H9 (cell line): ENCODE results near the gene SPCS2. TPM values are rescaled to one million over a fixed set of nuclear protein-coding genes. Genes with fewer than 3 reads are reported as not detected.

Experiments used
- DNase-seq: peaks from one replicate; pipeline ENCODE4 v3.0.0-alpha.2; 2017
- H2AFZ ChIP-seq: one replicate; pipeline ENCODE4 v1.6.1; 2013; ENCODE audit warnings: mild to moderate bottlenecking, low read length, control low read depth, moderate library complexity
- H2AK5ac ChIP-seq: 2 replicates; pipeline ENCODE4 v1.6.1; 2013; ENCODE audit warnings: low read length, control low read depth, mixed read lengths; ENCODE audit not compliant: insufficient read length
- H2BK120ac ChIP-seq: one replicate; pipeline ENCODE4 v1.6.1; 2013; ENCODE audit warnings: low read depth, mild to moderate bottlenecking, low read length, control low read depth, inconsistent platforms; ENCODE audit not compliant: poor library complexity, severe bottlenecking
- H2BK12ac ChIP-seq: 2 replicates; pipeline ENCODE4 v1.6.1; 2013; ENCODE audit warnings: low read length, control low read depth, mixed read lengths, low read depth; ENCODE audit not compliant: insufficient read length
- H2BK15ac ChIP-seq: 2 replicates; pipeline ENCODE4 v1.6.1; 2013; ENCODE audit warnings: low read depth, low read length, control low read depth
- H2BK20ac ChIP-seq: one replicate; pipeline ENCODE4 v1.6.1; 2013; ENCODE audit warnings: low read depth, mild to moderate bottlenecking, low read length, control low read depth, inconsistent platforms; ENCODE audit not compliant: poor library complexity, severe bottlenecking
- H2BK5ac ChIP-seq: 2 replicates; pipeline ENCODE4 v1.6.1; 2013; ENCODE audit warnings: low read length, control low read depth, mixed read lengths; ENCODE audit not compliant: insufficient read length
- H3K14ac ChIP-seq: 2 replicates; pipeline ENCODE4 v1.6.1; 2013; ENCODE audit warnings: low read length, control low read depth; ENCODE audit not compliant: insufficient read depth
- H3K18ac ChIP-seq: 2 replicates; pipeline ENCODE4 v1.6.1; 2013; ENCODE audit warnings: low read depth, mild to moderate bottlenecking, mixed read lengths, low read length, control low read depth; ENCODE audit not compliant: insufficient read length
- H3K23ac ChIP-seq: 2 replicates; pipeline ENCODE4 v1.6.1; 2013; ENCODE audit warnings: low read length, control low read depth, mixed read lengths, low read depth; ENCODE audit not compliant: insufficient read length
- H3K23me2 ChIP-seq: 2 replicates; pipeline ENCODE4 v1.6.1; 2013; ENCODE audit warnings: low read depth, mild to moderate bottlenecking, mixed read lengths, low read length, control low read depth; ENCODE audit not compliant: insufficient read length, poor library complexity, severe bottlenecking
- H3K27ac ChIP-seq: 2 replicates; pipeline ENCODE4 v1.5.1; 2013; ENCODE audit warnings: low read length, control low read depth, mixed read lengths, low read depth; ENCODE audit not compliant: insufficient read length
- H3K27me3 ChIP-seq: 2 replicates; pipeline ENCODE4 v1.6.1; 2013; ENCODE audit warnings: low read length, control low read depth, inconsistent platforms; ENCODE audit not compliant: insufficient read depth
- H3K4ac ChIP-seq: 2 replicates; pipeline ENCODE4 v1.6.1; 2013; ENCODE audit warnings: low read depth, mild to moderate bottlenecking, control low read depth, inconsistent platforms, low read length, moderate library complexity
- H3K4me1 ChIP-seq: 2 replicates; pipeline ENCODE4 v1.6.1; 2013; ENCODE audit warnings: low read length, control low read depth, inconsistent platforms; ENCODE audit not compliant: insufficient read depth
- H3K4me2 ChIP-seq: 2 replicates; pipeline ENCODE4 v1.6.1; 2013; ENCODE audit warnings: low read length, control low read depth, mixed read lengths; ENCODE audit not compliant: insufficient read length, insufficient read depth
- H3K56ac ChIP-seq: 2 replicates; pipeline ENCODE4 v1.6.1; 2013; ENCODE audit warnings: low read depth, mild to moderate bottlenecking, mixed read lengths, low read length, control low read depth; ENCODE audit not compliant: insufficient read length
- H3K79me1 ChIP-seq: 2 replicates; pipeline ENCODE4 v1.6.1; 2013; ENCODE audit warnings: low read depth, mild to moderate bottlenecking, moderate library complexity, low read length, control low read depth, inconsistent platforms; ENCODE audit not compliant: insufficient read depth, poor library complexity, severe bottlenecking
- H3K79me2 ChIP-seq: 2 replicates; pipeline ENCODE4 v1.6.1; 2013; ENCODE audit warnings: low read length, control low read depth, inconsistent platforms; ENCODE audit not compliant: insufficient read depth
- H3K9ac ChIP-seq: 2 replicates; pipeline ENCODE4 v1.6.1; 2013; ENCODE audit warnings: low read length, control low read depth, mixed read lengths; ENCODE audit not compliant: insufficient read length; ENCODE audit errors: extremely low read depth
- H3K9me3 ChIP-seq: one replicate; pipeline ENCODE4 v1.6.1; 2013; ENCODE audit warnings: low read depth, low read length, inconsistent platforms; ENCODE audit not compliant: control insufficient read depth
- H3T11ph ChIP-seq: one replicate; pipeline ENCODE4 v1.6.1; 2013; ENCODE audit warnings: mild to moderate bottlenecking, low read length, control low read depth, inconsistent platforms
- H4K20me1 ChIP-seq: one replicate; pipeline ENCODE4 v1.6.1; 2013; ENCODE audit not compliant: control insufficient read depth, insufficient read length, insufficient read depth
- H4K5ac ChIP-seq: 2 replicates; pipeline ENCODE4 v1.6.1; 2013; ENCODE audit warnings: low read depth, mild to moderate bottlenecking, mixed read lengths, low read length, control low read depth; ENCODE audit not compliant: insufficient read length
- H4K8ac ChIP-seq: replicated peaks from 2 replicates; pipeline ENCODE4 v1.6.1; 2013; ENCODE audit warnings: low read length, control low read depth, mixed read lengths, low read depth; ENCODE audit not compliant: insufficient read length
- H4K91ac ChIP-seq: 2 replicates; pipeline ENCODE4 v1.6.1; 2013; ENCODE audit warnings: low read depth, mild to moderate bottlenecking, moderate library complexity, mixed read lengths, low read length, control low read depth; ENCODE audit not compliant: insufficient read length
- H3K27ac Mint-ChIP-seq, 3 experiments: 2 replicates in 2 of 3; 3 replicates in 1 of 3; pipeline ENCODE4 v1.8.0; 2020 to 2021; ENCODE audit warnings: mixed read lengths in 3 of 3, mild to moderate bottlenecking in 1 of 3, moderate library complexity in 1 of 3
- H3K27me3 Mint-ChIP-seq: 2 replicates; pipeline ENCODE4 v1.8.0; 2021; ENCODE audit warnings: low read depth, mild to moderate bottlenecking, moderate library complexity, mixed read lengths
- H3K36me3 Mint-ChIP-seq, 3 experiments: 2 replicates in 2 of 3; 3 replicates in 1 of 3; pipeline ENCODE4 v1.8.0; 2020 to 2021; ENCODE audit warnings: low read depth in 3 of 3, mixed read lengths in 3 of 3; ENCODE audit not compliant: insufficient read depth in 1 of 3
- H3K4me1 Mint-ChIP-seq, 2 experiments: 2 replicates each; pipeline ENCODE4 v1.8.0; 2020; ENCODE audit warnings: mixed read lengths in 2 of 2
- H3K4me3 Mint-ChIP-seq, 2 experiments: 2 replicates in 1 of 2; 3 replicates in 1 of 2; pipeline ENCODE4 v1.8.0; 2020 to 2021; ENCODE audit warnings: mild to moderate bottlenecking in 2 of 2, mixed read lengths in 2 of 2, moderate library complexity in 1 of 2
- H3K9me3 Mint-ChIP-seq, 2 experiments: 2 replicates in 1 of 2; 3 replicates in 1 of 2; pipeline ENCODE4 v1.8.0; 2020; ENCODE audit warnings: mild to moderate bottlenecking in 2 of 2, mixed read lengths in 2 of 2, moderate library complexity in 1 of 2
- WGBS: extraction: QIAGEN DNeasy Blood & Tissue Kit; methylation state at CpG from one replicate; pipeline ENCODE4 v1.1.7; 2013; ENCODE audit warnings: missing lambda C conversion rate, low lambda C conversion rate, mixed read lengths; ENCODE audit not compliant: insufficient read length; ENCODE audit errors: extremely low coverage; 5-methylcytosine and 5-hydroxymethylcytosine counted together
- total RNA-seq: library from RNA; stranded (reverse); gene quantifications from 2 replicates; pipeline ENCODE4 v1.2.1, GENCODE V29; 2021
- TF ChIP-seq, protein P1 (sequence below): fragments of 200-600 bp; sonication (generic); conservative IDR thresholded peaks from 3 replicates; pipeline ENCODE4 v1.8.0; 2021; ENCODE audit warnings: antibody characterized with exemption, mild to moderate bottlenecking

Gene SPCS2
- total RNA-seq, 1 experiment from 2014 or later: 144 TPM

DNA sequence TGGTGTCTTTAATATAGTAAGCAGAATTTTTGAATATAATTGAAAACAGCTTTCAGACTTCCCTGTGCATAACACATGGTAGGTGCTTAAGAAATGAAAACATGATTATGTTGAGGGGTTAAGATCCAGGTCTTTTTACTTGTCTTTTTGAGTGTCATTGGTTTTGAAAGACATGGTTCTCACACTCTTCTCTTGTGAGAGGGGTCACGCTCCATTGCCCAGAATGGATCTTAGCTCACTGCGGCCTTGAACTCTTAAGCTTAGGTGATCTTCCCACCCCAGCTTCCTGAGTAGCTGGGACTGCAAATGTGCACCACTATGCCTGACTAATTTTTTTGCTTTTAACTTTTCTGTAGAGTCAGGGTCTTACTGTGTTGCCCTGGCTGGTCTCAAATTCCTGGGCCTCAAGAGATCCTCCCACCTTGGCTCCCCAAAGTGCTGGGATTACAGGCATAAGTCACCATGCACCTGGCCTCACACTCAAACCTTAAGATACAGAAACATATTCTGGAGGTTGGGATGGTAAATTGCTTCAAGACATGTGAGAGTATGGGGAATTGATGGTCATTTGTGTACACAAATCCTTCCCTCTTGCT, 1.4 kb downstream of the SPCS2 start:
- peaks cover 5% of the 10 kb centered on the region for H3K23me2 ChIP-seq
- H3K4me3 Mint-ChIP-seq: peak overlapping the region; percentile 96 to 98
- no peak overlapping the region for H2BK120ac ChIP-seq
- no peak overlapping the region for H3K14ac ChIP-seq
- H2AFZ ChIP-seq: no peak overlapping the region
- no peak overlapping the region for H3T11ph ChIP-seq
- H3K9me3 ChIP-seq: no peaks in the 10 kb centered on the region
- no peak overlapping the region for H2BK20ac ChIP-seq
- H3K18ac ChIP-seq: no peak overlapping the region
- WGBS: no CpG with 5 or more reads among the region's 2 CpGs
- H3K56ac ChIP-seq: no peak overlapping the region
- H3K27me3 Mint-ChIP-seq: no peaks in the 10 kb centered on the region
- H3K23ac ChIP-seq: no peak overlapping the region
- H4K20me1 ChIP-seq: no peaks in the 10 kb centered on the region
- H2BK5ac ChIP-seq: no peak overlapping the region
- no peak for DNase-seq
- H4K91ac ChIP-seq: no peak overlapping the region
- H3K4me1 Mint-ChIP-seq: peaks cover 15 to 16% of the 10 kb centered on the region in 2 experiments
- H4K5ac ChIP-seq: no peak overlapping the region
- H3K4me1 ChIP-seq: no peaks in the 10 kb centered on the region
- H3K79me1 ChIP-seq: peaks cover 8% of the 10 kb centered on the region
- TF ChIP-seq, protein P1, sequence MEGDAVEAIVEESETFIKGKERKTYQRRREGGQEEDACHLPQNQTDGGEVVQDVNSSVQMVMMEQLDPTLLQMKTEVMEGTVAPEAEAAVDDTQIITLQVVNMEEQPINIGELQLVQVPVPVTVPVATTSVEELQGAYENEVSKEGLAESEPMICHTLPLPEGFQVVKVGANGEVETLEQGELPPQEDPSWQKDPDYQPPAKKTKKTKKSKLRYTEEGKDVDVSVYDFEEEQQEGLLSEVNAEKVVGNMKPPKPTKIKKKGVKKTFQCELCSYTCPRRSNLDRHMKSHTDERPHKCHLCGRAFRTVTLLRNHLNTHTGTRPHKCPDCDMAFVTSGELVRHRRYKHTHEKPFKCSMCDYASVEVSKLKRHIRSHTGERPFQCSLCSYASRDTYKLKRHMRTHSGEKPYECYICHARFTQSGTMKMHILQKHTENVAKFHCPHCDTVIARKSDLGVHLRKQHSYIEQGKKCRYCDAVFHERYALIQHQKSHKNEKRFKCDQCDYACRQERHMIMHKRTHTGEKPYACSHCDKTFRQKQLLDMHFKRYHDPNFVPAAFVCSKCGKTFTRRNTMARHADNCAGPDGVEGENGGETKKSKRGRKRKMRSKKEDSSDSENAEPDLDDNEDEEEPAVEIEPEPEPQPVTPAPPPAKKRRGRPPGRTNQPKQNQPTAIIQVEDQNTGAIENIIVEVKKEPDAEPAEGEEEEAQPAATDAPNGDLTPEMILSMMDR: no peak
- no peak overlapping the region for H2AK5ac ChIP-seq
- H3K79me2 ChIP-seq: peaks cover 21% of the 10 kb centered on the region
- H4K8ac ChIP-seq: no peak overlapping the region
- H3K27ac Mint-ChIP-seq: peak overlapping the region in 1 of 3 experiments; percentile 99; a peak in 2 of 7 replicates
- peak overlapping the region; percentile 89 for H3K9ac ChIP-seq
- peaks cover 0 to 13% (median 6%) of the 10 kb centered on the region in 3 experiments; a peak in 5 of 7 replicates for H3K36me3 Mint-ChIP-seq
- no peak overlapping the region for H3K27ac ChIP-seq
- H3K4me2 ChIP-seq: peak overlapping the region; percentile 94
- no peaks in the 10 kb centered on the region; a peak in 1 of 5 replicates for H3K9me3 Mint-ChIP-seq
- no peak overlapping the region for H2BK12ac ChIP-seq
- no peaks in the 10 kb centered on the region for H3K27me3 ChIP-seq
- H2BK15ac ChIP-seq: no peak overlapping the region
- no peak overlapping the region for H3K4ac ChIP-seq
